MM.1S (cell line): ENCODE results near the gene AMPD2.

ENCODE experiments used
- DNase-seq: peaks from one replicate; pipeline ENCODE4 v3.0.0-alpha.2; 2015
- H2AFZ ChIP-seq: fragments of 300-600 bp; sonication (generic); 2 replicates; pipeline ENCODE4 v1.6.0; 2016; ENCODE audit warnings: antibody characterized with exemption, low read length
- H3F3A ChIP-seq: fragments of 300-600 bp; sonication (generic); 2 replicates; pipeline ENCODE4 v1.6.1; 2016; ENCODE audit warnings: mild to moderate bottlenecking, antibody characterized with exemption, low read length, moderate library complexity, mixed read lengths; ENCODE audit not compliant: insufficient read depth
- H3K27ac ChIP-seq: fragments of 300-600 bp; sonication (generic); 2 replicates; pipeline ENCODE4 v1.5.1; 2016; ENCODE audit warnings: mild to moderate bottlenecking, low read length
- H3K27me3 ChIP-seq: fragments of 300-600 bp; sonication (generic); replicated peaks from 2 replicates; pipeline ENCODE4 v1.6.0; 2016; ENCODE audit warnings: low read length; ENCODE audit not compliant: insufficient read depth
- H3K36me3 ChIP-seq: fragments of 300-600 bp; sonication (generic); replicated peaks from 2 replicates; pipeline ENCODE4 v1.6.1; 2016; ENCODE audit warnings: mild to moderate bottlenecking, low read length, mixed read lengths; ENCODE audit not compliant: insufficient read depth
- H3K4me1 ChIP-seq: fragments of 300-600 bp; sonication (generic); 2 replicates; pipeline ENCODE4 v1.6.1; 2016; ENCODE audit warnings: low read length, mixed read lengths
- H3K4me2 ChIP-seq: fragments of 300-600 bp; sonication (generic); 2 replicates; pipeline ENCODE4 v1.6.0; 2016; ENCODE audit warnings: low read depth, low read length
- H3K4me3 ChIP-seq: fragments of 300-600 bp; sonication (generic); 2 replicates; pipeline ENCODE4 v1.5.1; 2016; ENCODE audit warnings: low read length, mixed read lengths
- H3K79me2 ChIP-seq: fragments of 300-600 bp; sonication (generic); 2 replicates; pipeline ENCODE4 v1.6.1; 2016; ENCODE audit warnings: mixed run types, low read length, mixed read lengths
- H3K9ac ChIP-seq: fragments of 300-600 bp; sonication (generic); 2 replicates; pipeline ENCODE4 v1.6.1; 2016; ENCODE audit warnings: low read length, mixed read lengths
- H3K9me2 ChIP-seq: fragments of 300-600 bp; sonication (generic); replicated peaks from 2 replicates; pipeline ENCODE4 v1.6.1; 2016; ENCODE audit warnings: mild to moderate bottlenecking, low read length, mixed read lengths; ENCODE audit not compliant: insufficient read depth
- H3K9me3 ChIP-seq: fragments of 300-600 bp; sonication (generic); replicated peaks from 2 replicates; pipeline ENCODE4 v1.6.1; 2016; ENCODE audit warnings: mild to moderate bottlenecking, low read length, mixed read lengths; ENCODE audit not compliant: insufficient read depth
- H4K20me1 ChIP-seq: fragments of 300-600 bp; sonication (generic); 2 replicates; pipeline ENCODE4 v1.6.1; 2016; ENCODE audit warnings: mild to moderate bottlenecking, low read length, moderate library complexity, mixed read lengths; ENCODE audit not compliant: insufficient read depth
- CTCF ChIP-seq: fragments of 300-600 bp; sonication (generic); IDR thresholded peaks from 2 replicates; pipeline ENCODE4 v1.5.1; 2016; ENCODE audit warnings: antibody characterized with exemption, low read length, mixed read lengths
- EZH2 ChIP-seq: fragments of 300-600 bp; sonication (generic); optimal IDR thresholded peaks from 2 replicates; pipeline ENCODE3; 2017; ENCODE audit warnings: low read depth, mild to moderate bottlenecking, antibody characterized with exemption, low read length, mixed read lengths
- EZH2phosphoT487 ChIP-seq: fragments of 300-600 bp; sonication (generic); IDR thresholded peaks from 2 replicates; pipeline ENCODE4 v1.6.1; 2018; ENCODE audit warnings: antibody characterized with exemption, low read length

The AMPD2 gene

DNA sequence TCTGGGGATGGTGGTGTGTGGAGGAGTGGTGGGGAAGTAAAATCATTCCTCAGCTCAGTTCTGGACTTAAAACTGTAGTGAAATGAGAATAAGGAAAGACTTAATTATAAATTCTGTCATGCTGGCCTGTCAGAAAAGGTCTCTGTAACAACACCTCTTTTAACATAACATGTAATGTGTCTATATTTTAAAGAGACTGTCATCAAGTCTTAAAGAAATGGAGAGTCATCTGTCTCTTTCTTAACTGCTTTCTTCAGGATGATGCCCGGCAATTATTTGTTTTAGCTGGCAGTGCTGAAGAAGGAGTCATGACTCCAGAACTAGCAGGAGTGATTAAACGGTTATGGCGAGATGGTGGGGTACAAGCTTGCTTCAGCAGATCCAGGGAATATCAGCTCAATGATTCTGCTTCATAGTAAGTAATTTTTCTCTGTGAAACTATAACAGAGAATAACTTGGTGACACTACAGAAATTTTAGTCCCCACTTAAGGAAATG, 40.6 kb upstream of the AMPD2 start:
- no peaks in the 10 kb centered on the region; the same call in 1 of the 2 replicates for H3K79me2 ChIP-seq
- H3K4me1 ChIP-seq = no peaks in the 10 kb centered on the region
- H4K20me1 ChIP-seq = no peaks in the 10 kb centered on the region
- H3K27ac ChIP-seq = no peak overlapping the region
- H3F3A ChIP-seq = no peaks in the 10 kb centered on the region
- TF ChIP-seq EZH2phosphoT487 = no peak
- no peak for TF ChIP-seq CTCF
- TF ChIP-seq EZH2 = no peak
- no peak overlapping the region for H3K9ac ChIP-seq
- no peak for DNase-seq
- H3K9me2 ChIP-seq = no peaks in the 10 kb centered on the region
- H3K4me3 ChIP-seq = no peak overlapping the region
- H3K36me3 ChIP-seq = no peaks in the 10 kb centered on the region
- no peaks in the 10 kb centered on the region for H3K9me3 ChIP-seq
- no peaks in the 10 kb centered on the region for H3K27me3 ChIP-seq
- no peak overlapping the region for H3K4me2 ChIP-seq
- no peak overlapping the region for H2AFZ ChIP-seq

- Histone ChIP-seq H3K27ac (no peak overlapping the region), H3K36me3 (no peaks in the 10 kb centered on the region)
- TF ChIP-seq EZH2 (no peak), CTCF (no peak), EZH2phosphoT487 (no peak)
Observed at GRCh38 chr1:109579491-109579890, 40.1 kb upstream of the AMPD2 start.

GRCh38 chr1:109582021-109582420, 37.6 kb upstream of the AMPD2 start:
- Histone ChIP-seq H3K4me2 (no peak overlapping the region), H3K4me1 (no peaks in the 10 kb centered on the region), H3K4me3 (no peak overlapping the region), H3K36me3 (no peaks in the 10 kb centered on the region), H4K20me1 (no peaks in the 10 kb centered on the region), H3K79me2 (no peaks in the 10 kb centered on the region), H3F3A (no peaks in the 10 kb centered on the region), H3K27me3 (no peaks in the 10 kb centered on the region), H3K9me3 (no peaks in the 10 kb centered on the region), H3K27ac (no peak overlapping the region), H3K9ac (no peak overlapping the region), H3K9me2 (no peaks in the 10 kb centered on the region), H2AFZ (no peak overlapping the region)
- TF ChIP-seq EZH2phosphoT487 = no peak
- DNase-seq = no peak

More at GRCh38 chr1:109579491-109579890, 40.1 kb upstream of the AMPD2 start:
- Histone ChIP-seq H3K9ac (no peak overlapping the region), H3K79me2 (no peaks in the 10 kb centered on the region; the same call in 1 of the 2 replicates), H3F3A (no peaks in the 10 kb centered on the region), H4K20me1 (no peaks in the 10 kb centered on the region), H3K4me2 (no peak overlapping the region), H3K9me3 (no peaks in the 10 kb centered on the region), H3K27me3 (no peaks in the 10 kb centered on the region), H2AFZ (no peak overlapping the region), H3K4me3 (no peak overlapping the region), H3K4me1 (no peaks in the 10 kb centered on the region), H3K9me2 (no peaks in the 10 kb centered on the region)
- DNase-seq = no peak

DNA sequence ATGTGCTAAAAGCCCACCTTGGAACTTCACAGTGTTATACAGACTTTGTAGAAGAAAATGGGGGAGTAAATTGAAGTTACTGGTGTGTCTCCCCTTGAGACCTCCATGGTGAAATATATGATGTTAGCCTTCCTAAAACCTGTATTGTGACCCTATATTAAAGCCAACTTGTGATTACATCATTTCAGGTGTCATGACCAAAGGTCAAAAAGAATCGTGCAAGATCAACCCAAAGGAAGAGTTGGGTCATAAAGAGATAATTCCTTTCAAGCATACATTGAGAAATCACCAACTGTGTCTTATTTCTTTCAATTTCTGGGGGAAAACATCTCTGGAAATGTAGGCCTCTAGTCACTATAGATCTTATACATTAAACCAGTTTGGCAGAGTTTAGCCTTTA, 34.9 kb upstream of the AMPD2 start:
- no peaks in the 10 kb centered on the region for H3K36me3 ChIP-seq
- TF ChIP-seq CTCF (no peak), EZH2phosphoT487 (no peak), EZH2 (no peak)

More for the DNA sequence above, 34.9 kb upstream of the AMPD2 start:
- Histone ChIP-seq H3K4me1 (no peaks in the 10 kb centered on the region), H3K79me2 (no peaks in the 10 kb centered on the region), H3K9me3 (no peaks in the 10 kb centered on the region), H3K9ac (no peak overlapping the region), H2AFZ (no peak overlapping the region), H3F3A (no peaks in the 10 kb centered on the region), H3K4me3 (no peak overlapping the region), H3K27me3 (no peaks in the 10 kb centered on the region), H3K27ac (no peak overlapping the region), H4K20me1 (no peaks in the 10 kb centered on the region), H3K4me2 (no peak overlapping the region), H3K9me2 (no peaks in the 10 kb centered on the region)
- no peak for DNase-seq
